Caki2 (cell line): ENCODE results near the gene POGK. TPM values are rescaled to one million over a fixed set of nuclear protein-coding genes. Genes with fewer than 3 reads are reported as not detected.

Experiments used
- DNase-seq: peaks from one replicate; pipeline ENCODE4 v3.0.0-alpha.2; 2015; ENCODE audit warnings: low read depth
- in situ Hi-C: cut with HindIII; loops from 2 replicates; pipeline ENCODE4 v1.10.0; 2016; ENCODE audit warnings: low sequenced_read_pairs, low pct_unique_long_range_greater_than_20kb, mixed read lengths
- total RNA-seq: library from RNA; depleted of rRNA; stranded (reverse); fragments of >200 nt; shearing (Covaris generic); gene quantifications from 2 replicates; pipeline ENCODE4 v1.2.3, GENCODE V29; 2014; ENCODE audit warnings: low replicate concordance; rRNA removed

The POGK gene
- total RNA-seq, 1 experiment from 2014 or later: 65.5 TPM

DNA sequence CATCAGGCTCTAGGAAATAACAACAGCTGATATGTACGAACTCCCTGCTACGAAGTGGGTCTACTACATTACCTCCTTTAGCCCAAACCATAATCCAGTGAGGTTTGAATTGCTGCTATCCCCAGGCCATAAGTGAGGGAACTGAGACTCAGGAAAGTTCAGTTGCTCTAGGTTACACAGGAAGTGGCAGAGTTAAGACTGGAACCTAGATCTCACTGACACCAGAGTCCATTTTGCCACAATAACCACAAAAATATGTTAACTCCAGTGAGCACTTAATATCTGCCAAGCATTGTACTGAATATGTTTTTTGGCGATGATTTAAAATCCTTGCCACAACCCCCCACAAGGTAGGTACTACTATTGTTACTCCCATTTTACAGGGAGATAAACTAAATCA, 45.7 kb downstream of the POGK start:
- in situ Hi-C loops: no loop called here

DNA sequence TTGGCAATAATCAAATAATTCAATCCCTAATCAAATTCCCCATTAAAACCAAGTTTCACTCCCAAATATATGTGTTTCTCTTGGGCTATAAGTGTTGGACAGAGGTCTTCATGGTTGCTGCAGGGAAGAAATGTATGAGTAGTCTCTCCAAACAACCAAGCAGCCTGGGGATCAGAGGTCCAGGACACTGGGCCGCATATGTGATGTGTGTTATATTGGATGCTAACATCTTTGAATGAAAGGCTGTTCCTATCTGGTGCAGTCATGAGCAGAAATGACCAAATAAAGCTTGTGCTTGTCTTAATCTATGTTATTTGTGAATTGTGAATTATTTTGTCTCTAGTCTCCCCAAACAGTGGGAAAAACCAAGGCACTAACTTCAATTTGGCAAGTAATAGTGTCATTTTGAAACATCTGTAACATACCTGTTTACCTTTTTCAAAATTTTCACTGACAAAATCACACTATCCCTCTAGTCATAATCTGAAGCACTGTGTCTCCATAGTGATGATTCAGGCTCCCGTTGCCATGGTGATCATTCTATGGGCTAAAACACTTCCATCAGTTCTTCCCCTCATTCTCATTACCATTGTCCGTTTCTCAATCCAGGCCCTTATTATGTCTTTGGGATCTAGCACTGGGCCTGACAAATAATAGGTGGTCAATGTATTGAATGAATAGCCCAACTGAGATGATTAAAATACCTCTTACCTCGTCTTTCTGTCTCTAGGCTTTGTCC, 49.3 kb downstream of the POGK start:
- in situ Hi-C loops: no loop called here
- DNase-seq: no peak

More for the DNA sequence above, 45.7 kb downstream of the POGK start:
- no peak for DNase-seq

DNA sequence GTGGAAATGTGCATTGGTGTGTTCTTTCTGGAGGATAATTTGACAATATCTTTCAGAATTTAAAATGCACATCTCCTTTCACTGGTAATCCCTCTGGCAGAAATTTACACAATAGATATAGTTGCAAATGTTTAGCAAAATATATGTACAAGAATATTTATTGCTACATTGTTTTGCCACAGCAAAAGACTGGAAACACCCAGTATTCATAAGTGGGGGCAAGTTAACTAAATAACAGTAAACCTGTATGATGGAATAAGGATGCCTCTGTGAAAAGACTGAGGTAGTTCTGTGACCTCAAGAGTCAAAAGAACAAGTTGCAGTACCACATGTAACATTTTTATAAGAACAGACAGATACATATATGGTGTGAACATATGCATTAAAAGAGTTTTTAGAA, 50.5 kb downstream of the POGK start:
- in situ Hi-C loops: no loop called here
- no peak for DNase-seq

DNA sequence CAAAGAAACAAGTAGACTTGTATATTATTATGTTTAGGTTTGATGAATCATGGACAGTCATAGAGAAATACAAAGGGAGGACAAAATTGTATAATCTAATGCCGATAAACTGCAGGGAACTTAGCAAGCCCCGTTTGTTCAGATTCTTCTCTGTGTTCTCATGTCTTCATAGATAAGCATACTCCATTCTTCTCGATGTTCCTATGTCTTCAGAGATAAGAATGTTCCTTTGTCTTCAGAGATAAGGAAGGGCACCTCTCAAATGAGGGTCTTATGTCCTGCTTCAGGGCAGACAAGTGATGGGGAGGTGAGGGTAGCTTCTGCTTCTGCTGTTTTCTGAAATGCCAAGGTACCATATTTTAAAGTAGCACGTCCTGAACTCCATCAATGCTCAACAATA, 56.5 kb downstream of the POGK start:
- no peak for DNase-seq
- in situ Hi-C loops: no loop called here

DNA sequence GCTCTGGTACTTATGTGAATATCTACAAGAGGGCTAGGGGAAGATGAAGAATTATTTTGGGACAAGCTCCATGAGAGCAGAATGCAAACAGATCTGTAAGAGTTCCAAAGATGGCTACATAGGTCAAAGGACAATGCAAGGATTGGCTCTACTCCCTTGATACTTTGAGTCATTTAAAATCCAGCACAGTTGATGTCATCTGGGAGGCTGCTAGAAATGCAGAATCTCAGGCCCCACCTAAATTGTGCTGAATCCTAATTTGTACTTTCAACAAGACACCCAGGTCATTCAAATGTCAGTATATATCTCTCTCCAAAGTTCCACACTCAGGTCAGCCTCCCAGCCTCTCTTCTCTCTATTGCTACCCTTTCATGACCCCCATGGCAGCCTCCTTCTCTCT, 60.5 kb downstream of the POGK start:
- in situ Hi-C loops: no loop called here
- no peak for DNase-seq

DNA sequence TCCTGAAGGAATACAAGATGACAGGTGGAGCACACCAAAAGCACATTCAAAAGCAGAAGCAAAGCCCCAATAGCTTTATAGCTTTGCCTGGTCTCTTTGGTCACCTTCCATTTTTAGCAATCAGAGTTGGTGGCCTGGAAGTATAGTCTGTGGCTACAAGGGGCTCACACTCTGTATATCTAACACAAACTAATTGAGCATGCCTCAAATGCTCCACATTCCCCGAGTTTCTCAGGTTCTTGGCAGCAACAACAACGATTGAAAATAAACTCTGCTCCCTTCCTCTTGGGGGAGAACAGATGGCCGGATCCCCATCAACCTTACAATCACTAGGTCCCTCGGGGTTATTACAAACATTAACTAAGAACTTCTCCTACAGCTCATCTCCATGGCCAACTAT, 61.7 kb downstream of the POGK start:
- in situ Hi-C loops: no loop called here

DNA sequence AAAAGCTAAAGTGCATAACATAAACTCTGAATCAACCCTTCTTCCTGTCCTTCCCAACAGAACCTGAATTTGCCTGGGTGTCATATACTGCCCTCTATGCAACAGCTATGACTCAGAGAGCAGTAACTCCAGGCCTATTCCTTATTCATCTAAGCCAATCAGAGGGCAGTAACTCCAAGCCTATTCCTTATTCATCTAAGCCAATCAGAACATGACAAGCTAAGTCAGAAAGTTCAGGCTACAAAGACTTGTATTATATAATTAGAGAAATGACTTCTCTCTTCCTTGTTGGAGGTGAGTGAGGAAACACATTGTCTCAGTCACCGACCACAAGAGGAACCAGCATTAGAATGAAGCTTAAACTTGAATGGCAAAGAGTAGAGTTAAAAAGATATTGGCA, 63.0 kb downstream of the POGK start:
- in situ Hi-C loops: no loop called here
- DNase-seq: peak; percentile 63

More for the DNA sequence above, 61.7 kb downstream of the POGK start:
- DNase-seq: no peak

DNA sequence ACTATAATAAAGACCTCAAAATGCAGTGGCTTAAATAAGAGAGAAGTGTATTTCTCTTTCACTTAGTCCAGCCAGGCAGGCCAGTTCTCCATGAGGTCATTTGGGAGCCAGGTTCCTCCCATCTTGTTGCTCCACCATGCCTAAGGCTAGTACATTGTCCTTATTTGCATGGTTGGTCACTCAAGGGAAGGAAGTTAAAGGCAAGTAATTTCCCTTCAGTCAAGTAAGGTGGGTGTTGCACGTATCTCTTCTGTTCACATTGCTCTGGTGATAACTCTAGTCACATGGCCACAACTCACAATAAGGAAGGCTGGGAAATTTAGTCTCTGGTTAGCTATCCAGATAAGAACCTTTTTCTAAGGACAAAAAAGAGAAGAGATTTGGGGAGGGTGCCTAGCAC, 64.0 kb downstream of the POGK start:
- in situ Hi-C loops: no loop called here
- peak; percentile 46 for DNase-seq

DNA sequence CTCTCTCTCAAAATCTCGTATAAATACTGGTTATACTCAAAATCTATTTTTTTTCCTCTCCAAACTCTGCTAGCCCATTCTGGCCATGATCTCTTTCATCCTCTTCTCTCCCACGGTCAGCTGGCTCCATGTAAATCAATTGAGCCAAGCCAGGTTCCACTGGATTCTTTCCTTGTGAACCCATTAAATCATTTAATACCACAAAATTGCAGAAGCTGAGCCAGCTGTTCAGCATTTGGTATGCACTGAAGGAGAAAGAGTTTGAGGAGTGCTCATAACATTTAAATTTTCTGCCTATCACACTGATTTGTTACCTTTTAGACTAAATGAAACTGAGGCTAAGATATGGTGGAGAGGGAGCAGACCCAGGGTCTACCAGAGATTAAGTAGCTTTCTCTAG, 65.9 kb downstream of the POGK start:
- in situ Hi-C loops: no loop called here
- no peak for DNase-seq

DNA sequence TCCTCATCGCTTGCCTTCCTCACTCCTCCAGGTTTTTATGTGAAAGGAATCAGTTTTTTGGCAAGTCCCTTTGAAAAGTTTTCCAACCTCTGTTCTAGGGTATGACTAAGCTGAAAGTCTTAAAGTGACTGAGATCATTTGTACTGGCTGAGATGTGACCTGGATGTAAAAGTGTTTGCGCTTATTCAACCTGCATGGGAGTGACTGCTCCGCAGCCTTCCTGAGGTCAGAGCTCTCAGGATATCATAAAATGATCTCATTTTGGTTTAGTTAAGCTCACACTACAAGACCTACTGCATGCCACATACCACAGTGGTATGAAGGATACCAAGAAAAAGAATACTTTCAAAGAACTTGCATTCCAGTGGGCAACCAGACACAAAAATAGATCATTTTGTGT, 66.6 kb downstream of the POGK start:
- no peak for DNase-seq
- in situ Hi-C loops: no loop called here

Other genes starting within 250 kb of the POGK start
- gene TADA1, start 36.8 kb downstream of the POGK start, total RNA-seq: 26.4 and 29.0 TPM in 2 replicates
- not detected in 2 replicates for gene ILDR2, start 136.1 kb downstream of the POGK start, total RNA-seq
- not detected in 2 replicates for gene MAEL, start 149.8 kb downstream of the POGK start, total RNA-seq